H1 (cell line): ENCODE measurements around the gene NPPA. TPM values are rescaled to one million over a fixed set of nuclear protein-coding genes. Genes with fewer than 3 reads are reported as not detected.

Experiments
- CTCF ChIA-PET: fragments of 300-600 bp; sonication (Branson Sonifier 250); formaldehyde crosslinking; loops from one replicate; lab custom pipeline; 2021; ENCODE audit not compliant: partially characterized antibody; lab: Charles Lee
- POLR2A ChIA-PET: fragments of 300-600 bp; sonication (Branson Sonifier 250); formaldehyde crosslinking; loops from one replicate; lab custom pipeline; 2021; ENCODE audit warnings: inconsistent platforms; ENCODE audit not compliant: partially characterized antibody; lab: Charles Lee
- DNase-seq, 2 experiments: peaks; one replicate each; pipeline versions ENCODE4 v3.0.0 to v3.0.0-alpha.2; 2010 to 2022; ENCODE audit warnings: low spot score in 2 of 2, low read depth in 1 of 2, mixed read lengths in 1 of 2
- FAIRE-seq: peaks from 2 replicates; lab custom pipeline; 2011; peaks lifted over from hg19 to GRCh38; lab: Jason Lieb, UNC
- H2AFZ ChIP-seq: 2 replicates; pipeline ENCODE4 v1.8.1; 2012; ENCODE audit warnings: low read length, inconsistent platforms
- H2AK5ac ChIP-seq: 2 replicates; pipeline ENCODE4 v1.6.1; 2013; ENCODE audit warnings: low read depth, low read length
- H2BK120ac ChIP-seq: replicated peaks from 2 replicates; pipeline ENCODE3; 2013; ENCODE audit warnings: low read depth, low read length, inconsistent platforms
- H2BK12ac ChIP-seq: 2 replicates; pipeline ENCODE4 v1.6.1; 2013; ENCODE audit warnings: low read depth, low read length
- H2BK15ac ChIP-seq: 2 replicates; pipeline ENCODE4 v1.6.1; 2013; ENCODE audit warnings: low read length
- H2BK20ac ChIP-seq: 2 replicates; pipeline ENCODE4 v1.6.1; 2013; ENCODE audit warnings: low read length
- H2BK5ac ChIP-seq: 2 replicates; pipeline ENCODE4 v1.6.1; 2013; ENCODE audit warnings: low read depth, low read length
- H3K14ac ChIP-seq: 2 replicates; pipeline ENCODE4 v1.6.1; 2013; ENCODE audit warnings: inconsistent platforms; ENCODE audit not compliant: insufficient read length
- H3K18ac ChIP-seq: 2 replicates; pipeline ENCODE4 v1.6.1; 2013; ENCODE audit warnings: low read length; ENCODE audit errors: extremely low read depth
- H3K23ac ChIP-seq: 2 replicates; pipeline ENCODE4 v1.6.1; 2013; ENCODE audit warnings: inconsistent platforms; ENCODE audit not compliant: insufficient read length
- H3K23me2 ChIP-seq: 2 replicates; pipeline ENCODE4 v1.6.1; 2013; ENCODE audit warnings: low read depth, low read length
- H3K27ac ChIP-seq: 2 replicates; pipeline ENCODE4 v1.6.1; 2011; ENCODE audit warnings: low read depth, low read length, inconsistent platforms
- H3K27me3 ChIP-seq, 4 experiments: replicated peaks in 1 of 4; 1 replicate in 1 of 4; 2 replicates in 3 of 4; pipeline versions ENCODE4 v1.6.1 to v1.8.1; 2011 to 2013; ENCODE audit warnings: low read length in 3 of 4, mild to moderate bottlenecking in 3 of 4, inconsistent platforms in 2 of 4, mixed read lengths in 2 of 4, moderate library complexity in 1 of 4; ENCODE audit not compliant: control insufficient read depth in 3 of 4, insufficient read depth in 3 of 4; ENCODE audit errors: extremely low read depth in 1 of 4
- H3K36me3 ChIP-seq, 4 experiments: 2 replicates each; pipeline versions ENCODE4 v1.6.1 to v1.8.1; 2011 to 2013; ENCODE audit warnings: mild to moderate bottlenecking in 4 of 4, low read length in 3 of 4, moderate library complexity in 2 of 4, control low read depth in 1 of 4, inconsistent platforms in 1 of 4; ENCODE audit not compliant: insufficient read depth in 4 of 4, control insufficient read depth in 2 of 4
- H3K4ac ChIP-seq: replicated peaks from 2 replicates; pipeline ENCODE3; 2013; ENCODE audit warnings: low read length, low read depth, mixed read lengths, inconsistent platforms; ENCODE audit not compliant: insufficient read length
- H3K4me1 ChIP-seq, 4 experiments: replicated peaks in 1 of 4; 1 replicate in 1 of 4; 2 replicates in 3 of 4; pipeline versions ENCODE4 v1.6.1 to v1.8.1; 2011 to 2013; ENCODE audit warnings: low read length in 3 of 4, inconsistent platforms in 2 of 4, mixed read lengths in 1 of 4; ENCODE audit not compliant: insufficient read depth in 4 of 4, control insufficient read depth in 3 of 4
- H3K4me2 ChIP-seq, 2 experiments: 2 replicates each; pipeline versions ENCODE4 v1.6.1 to v1.8.1; 2011 to 2013; ENCODE audit warnings: low read depth in 2 of 2, low read length in 2 of 2, control low read depth in 1 of 2, inconsistent platforms in 1 of 2, mild to moderate bottlenecking in 1 of 2; ENCODE audit not compliant: insufficient read depth in 1 of 2
- H3K4me3 ChIP-seq, 4 experiments: fragments of 200-600, 300-600 bp in 1 of 4; sonication (generic), shearing (Covaris generic), sonication (Bioruptor Twin) in 1 of 4; 2 replicates each; pipeline versions ENCODE4 v1.5.1 to v1.8.1; 2011 to 2016; ENCODE audit warnings: low read length in 4 of 4, low read depth in 3 of 4, control low read depth in 2 of 4, inconsistent platforms in 2 of 4, mild to moderate bottlenecking in 2 of 4, mixed read lengths in 1 of 4, moderate library complexity in 1 of 4; ENCODE audit not compliant: insufficient read depth in 2 of 4; ENCODE audit errors: extremely low read depth in 1 of 4
- H3K56ac ChIP-seq: replicated peaks from 2 replicates; pipeline ENCODE3; 2013; ENCODE audit warnings: low read depth, mild to moderate bottlenecking, mixed read lengths, low read length, inconsistent platforms; ENCODE audit not compliant: insufficient read length
- H3K79me1 ChIP-seq: 2 replicates; pipeline ENCODE4 v1.6.1; 2013; ENCODE audit warnings: low read depth, low read length, control low read depth
- H3K79me2 ChIP-seq, 2 experiments: 2 replicates each; pipeline versions ENCODE4 v1.6.1 to v1.8.1; 2012 to 2013; ENCODE audit warnings: low read length in 2 of 2, mild to moderate bottlenecking in 2 of 2, inconsistent platforms in 1 of 2; ENCODE audit not compliant: insufficient read depth in 2 of 2, control insufficient read depth in 1 of 2
- H3K9ac ChIP-seq, 4 experiments: replicated peaks in 1 of 4; 1 replicate in 1 of 4; 2 replicates in 3 of 4; pipeline versions ENCODE4 v1.6.1 to v1.8.1; 2011 to 2013; ENCODE audit warnings: low read depth in 3 of 4, low read length in 3 of 4, control low read depth in 2 of 4, mild to moderate bottlenecking in 2 of 4, moderate library complexity in 2 of 4, inconsistent platforms in 1 of 4; ENCODE audit errors: extremely low read depth in 1 of 4
- H3K9me3 ChIP-seq, 2 experiments: 2 replicates each; pipeline versions ENCODE4 v1.6.1 to v1.8.1; 2012 to 2013; ENCODE audit warnings: mild to moderate bottlenecking in 2 of 2, moderate library complexity in 2 of 2, control low read depth in 1 of 2, inconsistent platforms in 1 of 2, low read depth in 1 of 2, low read length in 1 of 2, mixed read lengths in 1 of 2; ENCODE audit not compliant: insufficient read depth in 2 of 2
- H4K20me1 ChIP-seq, 2 experiments: replicated peaks in 1 of 2; 2 replicates each; pipeline versions ENCODE3 to v1.8.1; 2011 to 2013; ENCODE audit warnings: inconsistent platforms in 2 of 2, low read length in 2 of 2, mild to moderate bottlenecking in 1 of 2; ENCODE audit not compliant: insufficient read depth in 2 of 2, control insufficient read depth in 1 of 2
- H4K5ac ChIP-seq: 2 replicates; pipeline ENCODE4 v1.6.1; 2013; ENCODE audit warnings: low read length, low read depth, mixed read lengths, inconsistent platforms; ENCODE audit not compliant: insufficient read length
- H4K8ac ChIP-seq: 2 replicates; pipeline ENCODE4 v1.8.0; 2013; ENCODE audit warnings: mild to moderate bottlenecking, moderate library complexity, low read length, inconsistent platforms; ENCODE audit not compliant: insufficient read depth; ENCODE audit errors: extremely low read depth
- H4K91ac ChIP-seq: replicated peaks from 2 replicates; pipeline ENCODE3; 2013; ENCODE audit warnings: low read length, mixed read lengths, inconsistent platforms; ENCODE audit not compliant: insufficient read length
- KDM1A ChIP-seq: fragments of 200-600, 300-600 bp; sonication (generic); IDR thresholded peaks from 2 replicates; pipeline ENCODE4 v1.7.1; 2016; ENCODE audit warnings: mild to moderate bottlenecking, low read length, borderline replicate concordance
- POLR2AphosphoS5 ChIP-seq: IDR thresholded peaks from 2 replicates; pipeline ENCODE4 v1.6.1; 2011; ENCODE audit warnings: low read depth, low read length
- WGBS, 2 experiments: shearing (Covaris generic) in 1 of 2; methylation state at CpG; one replicate each; pipeline versions ENCODE4 v1.1.6 to v1.1.7; 2013 to 2015; ENCODE audit warnings: low lambda C conversion rate in 2 of 2, mixed read lengths in 2 of 2, inconsistent platforms in 1 of 2, low coverage in 1 of 2, missing lambda C conversion rate in 1 of 2; ENCODE audit not compliant: insufficient replicate concordance in 2 of 2, insufficient coverage in 1 of 2, insufficient read length in 1 of 2; ENCODE audit errors: extremely low coverage in 1 of 2, missing lambda C conversion rate in 1 of 2; 5-methylcytosine and 5-hydroxymethylcytosine counted together
- polyA plus RNA-seq, 7 experiments: library from polyadenylated mRNA; depleted of rRNA in 3 of 7; stranded (reverse) in 5 of 7; unstranded in 2 of 7; fragments of >200 nt in 5 of 7; fragments of 200-250 nt in 2 of 7; gene quantifications; 1 replicate in 5 of 7; 2 replicates in 1 of 7; 4 replicates in 1 of 7; pipeline versions ENCODE4 v1.2.1 to v1.2.3, GENCODE V29; 2011 to 2013; ENCODE audit warnings: missing spikeins in 2 of 7, mixed read lengths in 2 of 7
- total RNA-seq: library from RNA; stranded (reverse); fragmentation: NEBNext Ultra II Directional; extraction: Animal tissue kit (Norgen Biotek cat#: 25700); gene quantifications from 2 replicates; pipeline ENCODE4 v1.2.1, GENCODE V29; 2021

Gene NPPA
- total and polyA plus RNA-seq, 2 of the 8 experiments (the other 6 are each of a cell fraction or from before 2014, with no cell fraction given) = not detected

DNA sequence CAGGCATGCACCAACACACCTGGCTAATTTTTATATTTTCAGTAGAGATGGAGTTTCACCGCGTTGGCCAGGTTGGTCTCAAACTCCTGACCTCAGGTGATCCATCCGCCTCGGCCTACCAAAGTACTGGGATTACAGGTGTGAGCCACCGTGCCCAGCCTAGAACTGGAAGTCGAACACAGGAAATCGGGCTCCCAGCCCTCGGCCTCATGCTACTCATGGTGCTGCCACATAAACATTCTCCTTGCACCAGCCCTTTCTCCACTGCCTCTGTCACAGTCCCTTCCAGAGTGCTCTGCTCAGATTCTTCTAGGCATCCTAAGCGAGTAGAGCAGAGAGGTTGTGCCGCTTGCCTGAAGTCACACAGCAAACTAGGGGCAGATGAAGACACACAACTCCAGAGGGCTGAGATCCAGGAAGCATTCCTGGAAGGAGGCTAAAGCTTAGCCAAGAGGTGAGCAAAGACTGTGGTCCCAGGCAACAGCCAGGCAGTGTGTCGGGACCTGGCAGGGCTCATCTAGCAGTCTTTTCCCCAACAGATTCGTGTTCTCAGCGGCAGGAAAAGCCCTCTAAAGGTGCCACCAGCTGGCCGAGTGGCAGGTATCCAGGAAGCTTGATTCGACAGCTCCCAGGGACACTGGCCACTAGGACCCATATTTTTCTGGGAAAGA lies 40.8 kb upstream of the NPPA start:
- Histone ChIP-seq H4K91ac (no peak overlapping the region), H3K27me3 (no peaks in the 10 kb centered on the region), H3K9me3 (no peaks in the 10 kb centered on the region), H3K14ac (no peak overlapping the region), H2AFZ (no peak overlapping the region), H3K27ac (no peak overlapping the region), H3K79me1 (no peaks in the 10 kb centered on the region), H3K79me2 (no peaks in the 10 kb centered on the region), H3K23ac (no peak overlapping the region), H2BK15ac (peak overlapping the region; percentile 18; the same call in 1 of the 2 replicates), H3K9ac (no peak overlapping the region), H3K4me1 (peaks cover 0 to 3% (median 1%) of the 10 kb centered on the region in 4 experiments; a peak in 3 of 7 replicates), H4K20me1 (no peaks in the 10 kb centered on the region), H2BK120ac (no peak overlapping the region), H2BK12ac (0 out of 2 replicates have a peak overlapping the region, but pooled peaks have one; percentile 9), H3K4ac (no peak overlapping the region), H3K23me2 (no peaks in the 10 kb centered on the region), H2BK20ac (no peak overlapping the region), H3K18ac (no peak overlapping the region; the same call in 1 of the 2 replicates), H3K4me2 (no peak overlapping the region), H2BK5ac (no peak overlapping the region), H3K36me3 (no peaks in the 10 kb centered on the region), H3K4me3 (no peak overlapping the region), H4K5ac (no peak overlapping the region), H3K56ac (no peak overlapping the region), H4K8ac (no peak overlapping the region; the same call in 1 of the 2 replicates), H2AK5ac (no peak overlapping the region)
- FAIRE-seq = no peak
- ChIA-PET POLR2A (interaction anchor here (1.5 to 5.4 kb wide), 3 partner anchors 20 to 52 kb away, joined by 3 to 46 read pairs (median 3); partner anchors contain the start of gene NPPA), CTCF (interaction anchor here (0.6 to 4.9 kb wide), 16 partner anchors 8 to 765 kb away, joined by 3 to 27 read pairs (median 4); no protein-coding TSS in a partner anchor)
- TF ChIP-seq KDM1A (0 out of 2 replicates have a peak, but pooled peaks have one; percentile 52), POLR2AphosphoS5 (no peak)
- WGBS, 2 experiments = 91% methylated on average over 15 of the region's 15 CpGs; no CpG with 5 or more reads in 1 of the 2 experiments
- DNase-seq = no peak
